Hematopoietic multipotent progenitor cell treated with erythropoietin and hydrocortisone succinate and interleukin-3 and kit ligand, for 8 days (in vitro differentiated cells): Measurements from ENCODE around the gene PNCK.
"Not testable (repeated sequence)": the region's sequence is repeated elsewhere in the genome, so short reads cannot be mapped to it uniquely, and the experiment has no call there.

Experiments
- DNase-seq: peaks from one replicate; pipeline ENCODE4 v3.0.0-alpha.2; 2015

Gene PNCK

DNA sequence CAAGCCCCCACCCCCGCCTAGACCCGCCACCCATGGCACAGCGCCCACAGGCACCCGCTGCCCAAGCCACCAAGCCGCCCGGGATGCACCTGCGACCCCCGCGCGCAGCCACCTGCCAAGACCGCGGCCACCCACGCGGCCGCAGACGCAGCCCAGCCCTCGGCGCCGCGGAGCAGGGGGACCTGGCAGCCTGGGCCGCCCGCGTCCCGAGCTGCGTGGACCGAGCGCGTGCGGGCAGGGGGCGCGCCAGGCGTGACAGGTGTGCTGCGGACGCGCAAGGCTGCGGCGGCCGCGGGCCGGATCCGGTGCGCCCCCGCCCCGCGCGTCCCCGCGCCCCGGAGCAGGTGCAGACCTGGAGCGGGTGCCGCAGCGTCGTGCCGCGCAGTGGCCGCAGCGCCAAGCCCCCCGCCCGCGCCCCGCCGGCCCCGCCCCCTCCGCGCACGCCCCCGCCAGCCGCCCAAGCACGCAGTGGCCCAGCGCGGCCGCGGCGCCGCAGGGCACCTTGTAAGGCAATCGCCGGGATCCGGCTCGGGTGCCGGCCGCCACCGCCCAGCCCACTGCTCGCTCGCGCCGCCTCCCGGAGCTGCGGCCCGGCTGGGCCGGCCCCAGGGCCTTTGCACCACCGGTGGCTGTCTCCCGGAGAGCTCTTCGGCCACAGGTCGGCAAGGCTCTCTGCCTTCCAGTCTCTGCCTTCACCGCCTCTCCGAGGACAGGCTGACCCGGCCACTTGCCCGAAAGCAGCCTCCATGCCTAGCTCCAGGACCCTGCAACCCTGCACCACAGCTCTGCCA is at the start of gene PNCK:
Gene PNCK (minus strand): TSS at position 386 of the 791 bp plus-strand sequence. CDS start 737 bp downstream, outside the sequence.
- DNase-seq, result no peak

DNA sequence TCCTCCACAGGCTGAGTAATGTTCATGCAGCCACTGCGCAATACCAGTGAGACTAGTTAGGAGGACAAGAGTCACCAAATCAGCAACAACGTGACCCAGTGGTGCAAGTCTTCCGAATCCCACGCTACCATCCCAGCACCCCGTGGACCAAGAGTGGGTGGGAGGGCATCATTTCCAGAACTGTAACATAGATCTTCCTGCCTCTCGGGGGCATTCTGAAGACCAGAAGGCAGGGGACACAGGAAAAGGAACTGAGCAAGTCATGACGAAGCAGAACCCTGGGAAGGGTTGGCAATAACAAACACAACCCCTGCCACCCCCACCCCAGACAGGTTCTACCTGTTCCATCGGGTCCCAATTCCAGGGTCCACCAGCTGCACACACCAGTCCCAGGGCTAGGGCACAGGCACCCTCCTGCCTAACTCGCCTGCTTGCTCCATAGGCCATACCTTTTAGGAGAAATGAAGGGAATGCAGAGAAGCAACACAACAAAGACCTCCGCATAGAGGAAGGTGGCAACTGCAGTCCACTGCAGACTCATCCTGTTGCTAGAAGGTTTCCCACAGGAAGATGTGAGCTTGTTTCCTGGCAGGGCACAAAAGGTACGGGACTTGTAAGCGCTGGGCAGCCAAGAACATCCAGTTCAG is 49.2 kb upstream of the PNCK start:
- peak; percentile 5 for DNase-seq

DNA sequence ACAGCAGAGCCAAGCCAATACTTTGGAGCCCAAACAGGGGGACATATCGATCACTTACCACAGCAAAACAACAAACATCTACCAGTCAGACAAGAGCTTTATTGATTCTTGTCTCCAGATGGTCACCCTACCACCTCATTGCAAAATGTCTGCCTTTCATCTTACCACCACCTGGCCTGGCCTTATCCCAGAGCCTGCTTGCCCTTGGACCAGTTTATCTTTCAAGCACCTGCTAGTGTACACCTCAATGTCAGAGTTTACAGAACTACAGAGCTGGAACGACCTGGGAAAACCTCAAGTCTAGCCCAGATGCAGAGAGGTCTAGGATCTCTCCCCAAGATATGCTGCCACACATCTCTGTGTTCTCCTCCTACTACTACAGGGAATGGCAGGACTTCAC is 46.1 kb upstream of the PNCK start:
- DNase-seq, result no peak

DNA sequence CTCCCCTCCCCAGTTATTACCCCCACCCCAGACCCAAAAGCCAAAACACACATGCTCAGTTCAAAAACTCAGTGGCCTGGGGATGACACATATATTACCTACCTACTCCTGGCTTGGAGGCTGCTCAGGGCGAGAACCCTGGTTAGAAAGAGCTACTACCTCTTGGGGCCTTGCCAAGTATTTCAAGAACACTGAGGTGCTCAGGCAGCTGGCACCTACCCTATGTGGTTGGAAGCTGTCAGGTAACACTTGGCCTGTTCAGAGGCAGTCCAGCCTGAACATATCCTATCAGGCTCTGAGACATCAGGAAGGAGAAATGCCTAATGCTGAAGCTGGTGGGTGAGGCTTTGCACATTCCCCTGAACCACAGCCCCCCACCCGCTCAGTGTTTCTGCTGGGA is 45.6 kb upstream of the PNCK start:
- no peak for DNase-seq

DNA sequence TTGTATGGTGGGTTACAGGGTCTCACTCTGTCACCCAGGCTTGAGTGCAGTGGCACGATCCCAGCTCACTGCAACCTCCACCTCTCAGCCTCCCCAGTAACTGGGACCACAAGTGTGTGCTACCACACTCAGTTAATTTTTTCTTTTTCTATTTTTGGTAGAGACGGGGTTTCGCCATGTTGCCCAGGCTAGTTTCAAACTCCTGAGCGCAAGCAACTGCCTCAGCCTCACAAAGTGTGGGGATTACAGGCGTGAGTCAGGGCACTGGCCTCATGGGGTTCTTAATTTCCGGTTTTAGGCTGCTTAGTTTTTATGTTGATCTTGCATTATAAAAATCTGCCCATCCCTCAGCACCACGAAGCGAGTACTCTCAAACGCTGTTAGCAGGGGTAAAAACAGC is 43.8 kb upstream of the PNCK start:
- DNase-seq, result no peak

DNA sequence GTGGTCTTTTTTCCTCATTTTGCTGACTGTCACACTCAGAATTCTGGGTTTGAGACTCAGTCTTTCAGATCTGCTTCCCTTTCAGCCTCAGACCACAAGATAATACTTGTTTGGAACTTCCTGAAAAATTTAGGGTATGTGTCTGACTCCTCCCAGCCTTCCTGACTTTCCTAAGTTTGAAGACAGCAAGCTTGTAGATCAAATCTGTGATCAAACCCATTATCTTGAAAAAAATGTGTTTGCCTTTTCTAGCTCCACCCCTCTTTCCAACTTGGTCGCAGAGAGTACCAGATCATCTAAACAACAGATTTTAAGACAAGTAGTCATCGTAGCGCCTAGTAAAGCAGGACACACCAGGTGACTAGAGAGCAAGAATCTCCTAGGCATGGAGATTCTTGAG is 40.6 kb upstream of the PNCK start:
- no peak for DNase-seq

DNA sequence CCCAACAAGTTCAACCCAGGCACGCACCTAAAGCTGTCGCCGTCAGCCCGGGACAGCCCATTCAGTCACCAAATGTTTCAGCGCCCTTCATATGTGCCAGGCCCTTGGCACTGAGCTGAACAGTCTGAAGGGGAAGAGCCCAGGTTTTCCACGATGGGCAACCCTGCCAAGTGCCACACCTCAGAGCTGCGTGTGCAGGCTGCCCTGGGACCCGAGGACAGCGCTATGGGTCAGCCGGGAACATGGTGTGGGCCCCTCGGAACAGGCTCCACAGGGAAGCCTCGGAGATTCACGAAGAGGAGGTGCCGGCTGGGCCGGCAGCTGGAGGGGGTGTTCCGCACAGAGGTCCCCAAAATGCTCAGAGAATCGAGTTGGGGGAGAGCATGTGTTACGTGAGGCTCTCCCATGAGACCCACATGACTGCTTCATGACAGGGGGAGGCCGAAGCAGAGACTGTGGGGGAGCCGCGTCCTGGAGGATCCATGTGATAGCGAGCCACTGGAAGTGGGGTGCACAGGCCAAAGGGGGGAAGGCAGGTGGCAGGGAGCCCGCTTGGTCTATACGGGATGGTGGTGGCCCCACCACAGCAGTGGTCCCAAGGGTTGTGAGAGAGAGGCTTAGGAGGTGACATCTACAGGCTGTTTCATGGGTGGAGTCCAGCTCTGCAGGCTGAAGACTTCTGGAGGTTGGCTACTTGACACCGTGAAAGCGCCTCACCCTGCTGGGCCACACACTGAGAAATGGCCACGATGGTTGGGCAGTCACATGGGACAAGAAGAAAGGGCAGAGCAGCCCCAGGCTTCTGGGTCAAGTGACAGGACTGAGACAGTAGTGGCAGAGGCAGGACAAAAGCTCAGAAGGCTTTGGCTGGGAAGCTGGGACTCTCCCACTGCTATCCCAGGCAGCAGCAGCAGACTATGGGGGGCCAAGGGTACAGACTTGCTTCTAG is 36.4 kb upstream of the PNCK start:
- DNase-seq, result no peak

DNA sequence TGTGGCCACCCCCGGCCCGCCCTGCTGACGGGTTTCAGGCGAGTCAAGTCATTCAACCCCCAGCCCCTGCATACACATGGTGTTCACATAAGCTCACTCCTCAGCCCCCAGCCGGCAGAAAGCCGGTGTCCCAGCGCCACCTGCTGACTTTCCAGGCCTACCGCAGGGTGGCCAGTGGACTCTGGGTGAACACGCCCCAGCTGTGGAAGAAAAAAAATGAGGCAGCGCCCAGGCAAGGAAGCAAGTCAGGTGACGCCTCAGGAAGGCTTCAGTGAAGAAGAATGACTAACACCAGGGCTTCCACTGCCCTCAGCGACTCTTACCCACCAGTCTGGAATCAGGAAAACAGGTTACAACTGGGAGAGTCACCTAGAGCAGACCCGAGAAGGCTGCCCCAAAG is 34.8 kb upstream of the PNCK start:
- DNase-seq, result peak; percentile 82

DNA sequence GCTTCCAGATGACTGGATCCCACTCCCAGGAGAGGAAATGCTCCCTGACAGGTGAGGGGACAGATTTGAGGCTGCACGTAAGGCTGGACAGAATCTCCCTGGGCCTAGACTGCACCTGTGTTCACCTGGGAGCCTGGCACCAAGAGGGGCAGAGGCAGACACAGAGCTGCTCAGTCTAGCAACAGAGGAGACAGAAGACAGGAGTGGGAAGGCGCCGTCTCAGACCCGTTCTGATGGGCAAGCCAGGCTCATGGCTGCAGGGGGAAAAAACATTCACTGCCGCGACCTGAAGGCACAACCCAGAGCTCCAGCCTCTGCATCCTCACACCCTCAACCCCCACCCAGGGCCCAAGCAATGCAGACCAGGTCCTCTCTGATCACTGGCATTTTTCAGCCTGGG is 33.8 kb upstream of the PNCK start:
- DNase-seq, result no peak

DNA sequence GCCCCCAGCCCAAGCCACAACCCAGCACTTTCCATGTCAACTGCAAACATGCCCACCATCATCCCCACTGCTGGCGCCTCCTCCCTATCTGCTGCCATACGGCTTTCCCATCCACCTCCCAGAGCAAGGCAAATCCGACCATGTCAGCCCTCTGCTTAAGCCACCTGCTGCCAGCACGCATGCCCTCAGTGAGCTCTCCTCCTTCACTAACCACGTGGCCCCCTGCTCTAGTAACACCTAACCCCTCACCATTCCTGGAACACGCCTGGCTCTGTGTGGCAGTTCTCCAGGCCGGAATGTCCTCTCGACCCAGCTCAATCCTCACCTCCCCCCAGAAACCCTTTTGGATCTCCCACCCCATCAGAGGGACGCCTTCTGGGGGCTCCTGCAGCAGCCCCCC is 33.2 kb upstream of the PNCK start:
- DNase-seq, result no peak

DNA sequence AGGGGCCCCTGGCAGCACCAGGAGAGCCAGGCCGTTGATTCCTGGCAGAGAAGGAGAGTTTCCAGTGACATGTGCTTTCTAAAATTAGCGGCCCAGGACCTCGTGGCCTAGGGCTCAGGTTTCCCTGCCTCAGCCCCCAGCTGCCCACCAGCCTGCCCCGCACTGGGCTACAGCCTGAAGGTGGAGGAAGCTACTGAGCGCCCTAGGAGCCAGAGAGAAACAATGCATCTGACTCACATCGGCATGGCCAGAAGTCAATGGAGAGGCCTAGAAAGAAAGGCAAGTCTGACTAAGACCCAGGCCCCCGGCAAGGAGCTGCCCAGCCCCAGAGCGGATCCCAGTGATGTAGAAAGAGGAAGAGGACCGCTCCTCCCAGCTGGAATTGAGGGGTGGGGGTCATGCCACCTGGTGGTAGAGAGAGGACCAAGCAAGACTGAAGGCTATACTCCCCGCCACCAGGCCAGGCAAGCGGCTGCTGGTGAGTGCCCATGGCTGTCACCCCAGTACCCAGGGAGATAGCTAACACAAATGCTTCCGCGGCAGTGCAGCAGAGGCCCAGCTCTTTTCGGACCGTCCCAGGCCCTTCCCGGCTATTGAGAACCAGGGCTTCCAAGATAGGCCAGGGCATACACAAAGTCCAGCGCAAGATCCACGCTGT is 31.9 kb upstream of the PNCK start:
- DNase-seq, result not testable (repeated sequence)

DNA sequence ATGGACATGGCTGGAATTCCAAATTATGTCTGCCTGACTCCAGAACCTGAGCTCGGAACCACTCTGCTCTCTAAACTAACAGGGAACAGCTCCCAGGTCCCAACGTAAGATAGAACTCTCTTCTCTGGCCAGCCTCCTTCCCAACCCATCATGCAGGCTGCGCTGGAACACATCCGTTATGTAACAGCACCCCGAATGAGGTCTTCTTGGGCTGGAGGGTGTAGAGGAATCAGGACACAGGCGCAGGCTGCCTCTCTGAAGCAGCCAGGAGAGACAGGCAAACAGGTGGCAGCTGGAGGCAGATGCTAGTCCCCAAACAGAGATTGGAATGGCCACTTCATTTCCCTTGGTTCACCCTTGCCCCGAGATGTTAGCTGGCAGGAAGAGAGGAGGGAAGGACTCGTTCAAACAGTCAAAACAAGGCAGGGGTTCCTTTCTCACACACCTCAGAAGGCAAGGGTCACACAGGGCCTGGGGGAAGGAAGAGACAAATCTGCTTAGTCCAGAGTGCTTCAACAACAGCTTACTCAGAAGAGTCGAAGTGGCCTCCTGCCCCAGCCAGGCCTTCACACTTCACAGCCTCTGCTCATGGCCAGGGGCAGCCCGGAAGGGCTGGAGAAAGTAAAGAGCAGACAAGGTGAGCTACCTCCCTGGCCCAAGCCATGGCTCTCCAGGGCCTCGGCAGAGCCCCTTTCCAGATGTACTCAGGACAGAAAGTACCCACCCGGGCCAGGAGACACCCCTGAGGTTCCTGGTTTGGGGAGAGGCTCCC is 31.2 kb upstream of the PNCK start:
- not testable (repeated sequence) for DNase-seq

DNA sequence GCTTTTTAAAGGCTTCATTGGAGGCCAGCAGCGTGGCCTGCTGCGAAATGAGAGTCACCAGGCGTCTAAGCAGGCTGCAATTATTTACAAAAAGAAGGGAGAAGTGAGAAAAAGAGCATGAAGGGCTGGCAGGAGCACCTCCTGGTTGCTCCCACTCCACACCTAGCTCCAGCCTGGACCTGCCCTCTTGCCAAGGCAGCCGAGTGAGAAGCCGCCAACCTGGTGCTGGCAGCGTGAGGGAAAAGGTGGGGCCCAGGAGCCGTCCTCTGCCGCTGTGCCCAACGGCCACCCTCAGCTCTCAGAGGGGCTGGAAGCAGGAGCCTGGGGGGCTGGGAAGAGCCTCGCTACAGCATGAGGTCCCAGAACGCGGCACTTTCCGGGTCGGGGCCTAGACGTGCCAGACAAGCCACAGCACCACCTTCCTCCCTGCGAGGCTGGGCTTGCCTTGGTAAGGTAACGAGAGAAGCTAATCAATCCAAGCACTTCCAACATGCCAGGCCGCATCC is 30.5 kb upstream of the PNCK start:
- no peak for DNase-seq

DNA sequence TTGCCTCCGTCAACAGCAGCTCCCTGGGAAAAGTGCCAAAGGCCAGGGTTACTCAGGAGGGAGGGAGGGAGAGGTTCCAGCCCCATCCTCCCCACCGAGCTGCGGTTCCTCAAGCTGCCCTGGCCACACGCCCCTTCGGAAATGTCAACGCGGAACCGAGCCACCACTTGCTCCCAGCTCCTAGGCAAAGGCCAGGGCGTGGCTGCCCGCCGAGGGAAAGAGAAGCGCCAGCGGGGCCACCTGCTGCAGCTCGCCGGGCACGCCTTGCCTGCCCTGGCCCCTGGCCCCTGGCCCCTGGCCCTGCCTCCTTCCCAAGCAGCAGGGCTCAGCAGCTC is 29.4 kb upstream of the PNCK start:
- DNase-seq, result no peak

DNA sequence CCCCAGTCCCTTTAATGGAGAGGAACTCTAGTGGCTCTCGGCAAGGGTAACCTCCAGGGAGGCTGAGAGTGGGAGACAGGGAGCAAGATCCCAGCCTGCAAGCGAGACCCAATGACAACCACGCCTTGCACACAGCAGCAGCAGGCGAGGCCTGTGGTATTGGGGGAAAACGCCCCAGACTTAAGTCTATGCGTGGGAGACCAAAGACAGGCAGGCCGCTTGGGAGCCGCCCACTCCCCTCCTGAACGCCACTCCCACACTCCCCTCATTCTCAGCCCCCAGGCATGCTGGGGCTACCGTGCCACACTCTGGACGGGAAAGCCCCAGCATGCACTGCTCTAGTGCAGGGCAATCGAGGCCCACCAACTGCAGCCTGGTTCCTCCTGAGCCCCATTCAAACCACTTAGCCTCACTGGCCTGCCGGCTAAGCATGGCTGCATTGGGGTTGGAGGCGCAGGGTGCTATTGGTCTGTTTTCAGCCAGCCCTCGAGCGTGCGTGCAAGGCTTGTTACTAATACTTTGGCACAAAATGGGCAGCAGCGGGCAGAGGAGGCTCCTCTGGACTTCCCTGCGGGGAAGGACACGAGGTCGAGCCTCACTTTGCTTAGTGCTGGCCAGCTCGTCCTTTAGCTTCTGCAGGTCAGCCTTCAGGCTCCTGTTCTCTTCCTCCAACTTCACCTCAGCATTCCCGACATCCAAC is 28.9 kb upstream of the PNCK start:
- no peak for DNase-seq

DNA sequence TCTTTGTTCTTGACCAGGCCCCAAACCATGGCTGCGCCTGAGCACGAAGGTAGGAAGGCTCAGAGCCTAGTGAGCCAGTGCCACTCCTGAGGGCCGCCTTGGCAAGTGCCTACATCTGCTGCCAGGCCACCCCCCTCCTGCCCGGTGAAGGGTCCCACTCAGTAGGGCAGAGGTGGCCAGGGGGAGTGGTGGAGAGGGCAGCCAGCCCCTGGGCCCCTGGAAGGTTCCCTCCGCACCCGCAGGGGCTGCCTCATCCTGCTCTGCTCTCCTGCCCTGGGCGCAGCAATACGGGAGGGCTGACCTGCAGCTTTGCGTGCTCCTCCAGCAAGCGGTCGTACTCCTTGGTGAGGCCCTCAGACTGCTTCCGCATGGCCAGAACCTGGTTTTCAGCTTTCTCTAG is 28.1 kb upstream of the PNCK start:
- DNase-seq, result no peak

DNA sequence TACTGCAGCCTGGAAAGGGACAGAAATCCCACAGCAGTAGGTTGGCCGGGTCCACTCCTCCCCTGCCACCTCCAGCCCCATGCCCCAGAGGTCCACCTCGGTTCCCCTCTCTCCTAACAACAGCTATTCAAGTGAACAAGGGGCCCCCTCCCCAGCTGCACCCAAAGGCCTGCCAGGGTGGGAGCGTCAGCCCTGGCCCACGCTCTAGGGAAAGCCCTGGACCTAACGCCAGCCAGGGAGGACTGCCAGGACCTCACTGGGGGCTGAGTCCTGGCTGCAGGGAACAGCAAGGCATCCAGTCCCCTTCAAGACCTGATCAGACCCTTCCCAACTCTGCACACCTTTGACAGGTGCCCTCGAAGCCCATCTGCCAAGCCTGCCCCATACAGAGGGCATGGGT is 27.4 kb upstream of the PNCK start:
- no peak for DNase-seq

DNA sequence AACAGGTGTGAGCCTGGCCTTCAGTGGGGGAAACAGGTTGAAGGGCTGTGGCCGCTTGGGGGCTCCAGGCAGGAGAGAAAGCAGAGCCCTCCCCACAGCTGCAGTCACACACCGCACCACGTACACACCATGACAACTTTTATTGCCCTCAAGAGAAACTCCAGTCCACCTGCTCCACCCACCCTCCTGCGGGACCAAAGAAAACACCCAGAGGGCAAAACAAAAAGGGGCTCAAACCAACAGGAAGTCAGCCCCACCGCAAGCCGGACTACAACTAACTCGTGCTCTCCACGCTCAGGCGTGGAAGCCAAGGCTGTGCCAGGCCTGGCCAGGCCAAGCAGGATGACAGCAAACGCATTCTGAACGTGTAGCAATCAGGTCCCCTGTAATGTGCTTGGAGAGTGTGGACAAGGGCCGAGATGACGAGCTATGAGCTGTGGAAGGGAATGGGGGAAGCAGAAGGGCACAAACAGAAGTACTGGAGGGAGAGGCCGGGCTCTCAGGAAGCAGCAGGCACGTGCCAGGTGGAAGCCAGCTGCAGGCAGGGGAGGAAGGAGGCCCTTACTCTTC is 26.8 kb upstream of the PNCK start:
- DNase-seq, result no peak

DNA sequence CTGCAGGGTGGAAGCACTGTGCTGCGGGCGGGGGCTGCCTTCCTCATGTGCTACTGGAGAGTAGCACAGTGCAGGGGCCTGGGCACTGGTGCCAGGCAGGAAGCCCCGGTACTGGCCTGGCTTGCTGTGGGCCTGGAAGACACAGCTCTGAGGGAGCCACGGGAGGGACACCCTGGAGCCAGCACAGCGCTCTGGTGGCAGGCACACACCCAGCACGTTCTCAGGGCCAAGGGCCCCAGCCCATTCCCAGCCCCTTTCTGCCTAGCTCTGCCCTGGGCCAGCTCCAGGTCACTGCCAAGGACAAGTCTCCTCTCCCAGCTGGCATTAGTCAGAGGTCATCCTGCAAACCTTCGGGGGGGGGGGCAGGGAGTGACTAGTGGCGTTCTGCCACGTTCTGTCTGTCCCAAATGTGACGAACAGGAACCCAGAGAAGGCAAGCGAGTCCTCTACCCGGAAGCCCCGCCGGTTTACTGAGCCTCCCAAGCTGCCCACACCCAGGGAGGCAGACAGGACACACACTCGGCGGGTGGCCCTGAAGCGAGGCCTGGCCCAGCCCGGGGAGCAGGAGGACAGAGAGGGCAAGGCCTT is 26.3 kb upstream of the PNCK start:
- not testable (repeated sequence) for DNase-seq

DNA sequence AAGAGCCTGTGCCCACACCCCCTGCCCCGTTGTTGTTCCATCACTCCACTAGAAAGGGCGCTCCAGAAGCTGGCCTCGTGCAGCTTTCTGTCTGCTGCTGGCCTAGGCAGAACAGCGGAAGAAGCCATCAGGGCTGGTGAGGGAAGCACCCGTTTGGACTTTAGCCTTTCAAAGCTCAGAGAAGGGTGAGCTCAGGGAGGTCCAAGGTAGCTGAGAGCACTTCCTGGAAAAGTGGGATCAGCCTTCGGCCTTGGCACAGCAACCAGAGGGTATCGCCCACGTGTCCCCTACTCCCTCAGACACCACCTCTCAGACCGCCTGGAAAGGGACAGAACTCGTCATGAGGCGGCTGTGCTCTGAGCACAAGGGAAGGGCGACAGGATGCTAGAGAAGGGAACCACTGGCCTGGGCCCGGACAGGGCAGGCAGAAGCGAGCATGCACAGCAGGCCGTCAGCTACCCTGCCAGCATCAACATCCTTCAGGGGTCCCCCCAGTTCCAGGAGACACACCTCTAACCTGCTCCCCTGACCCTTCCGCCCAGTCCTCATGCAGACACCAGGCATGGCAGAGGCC is 25.7 kb upstream of the PNCK start:
- not testable (repeated sequence) for DNase-seq
